GM12892 (cell line): ENCODE results near the gene OPCML.

Experiments used
- POLR2A ChIP-seq: IDR thresholded peaks from 2 replicates; pipeline ENCODE4 v1.6.1; 2011; ENCODE audit warnings: low read depth, low read length, control low read depth
- POLR2AphosphoS5 ChIP-seq: IDR thresholded peaks from 2 replicates; pipeline ENCODE4 v1.6.1; 2011; ENCODE audit warnings: low read depth, low read length, control low read depth
- TAF1 ChIP-seq: IDR thresholded peaks from 2 replicates; pipeline ENCODE4 v1.6.1; 2011; ENCODE audit warnings: low read depth, mild to moderate bottlenecking, control low read depth, low read length, borderline replicate concordance

GRCh38 chr11:133266986-133267385 is 265.3 kb downstream of the OPCML start:
- TF ChIP-seq POLR2A (no peak), TAF1 (no peak), POLR2AphosphoS5 (no peak)
